ENCODE measurements around the gene TTC27. TPM values are rescaled to one million over a fixed set of nuclear protein-coding genes. Genes with fewer than 3 reads are reported as not detected.

The TTC27 gene
- total RNA-seq, 1 experiment from 2014 or later: 25.1 TPM

- TF ChIP-seq E2F5 (CRISPR knock-in tag; IDR thresholded peaks at IDR 0.05) (no peak), ZNF281 (CRISPR knock-in tag; IDR thresholded peaks at IDR 0.05) (no peak), IRF1 (CRISPR knock-in tag; IDR thresholded peaks at IDR 0.05) (no peak), E2F1 (CRISPR knock-in tag; IDR thresholded peaks at IDR 0.05) (no peak), CDX4 (CRISPR knock-in tag; IDR thresholded peaks at IDR 0.05; ENCODE audit: borderline replicate concordance) (no peak), STAT6 (CRISPR knock-in tag; conservative IDR thresholded peaks at IDR 0.05; ENCODE audit: low read depth) (no peak), SP1 (CRISPR knock-in tag; conservative IDR thresholded peaks at IDR 0.05) (no peak), GABPB1 (CRISPR knock-in tag; IDR thresholded peaks at IDR 0.05) (no peak), ZNF512 (CRISPR knock-in tag; IDR thresholded peaks at IDR 0.05; ENCODE audit: borderline replicate concordance) (no peak), ELF4 (CRISPR knock-in tag; IDR thresholded peaks at IDR 0.05; ENCODE audit: low read depth) (no peak), FOXP1 (CRISPR knock-in tag; IDR thresholded peaks at IDR 0.05; ENCODE audit: borderline replicate concordance) (no peak)
Measured at GRCh38 chr2:32711908-32712501, 84.2 kb downstream of the TTC27 start (continued).

- peaks cover 11% of the 10 kb centered on the region for H3K36me3 Mint-ChIP-seq
- ATAC-seq (no peak), DNase-seq (ENCODE audit: low spot score) (no peak)
- H3K4me3 Mint-ChIP-seq: no peak overlapping the region
- no peaks in the 10 kb centered on the region for H3K4me1 Mint-ChIP-seq
- CTCF ChIA-PET: no interaction called here
- peaks cover 10% of the 10 kb centered on the region for H3K9me3 Mint-ChIP-seq
- POLR2A ChIA-PET: no interaction called here
- H3K27ac Mint-ChIP-seq: no peak overlapping the region
- no peaks in the 10 kb centered on the region for H3K27me3 Mint-ChIP-seq (ENCODE audit: low read depth)
- TF ChIP-seq ZNF425 (CRISPR knock-in tag; conservative IDR thresholded peaks at IDR 0.05): no peak
- no peak for TF ChIP-seq ZNF396 (CRISPR knock-in tag; IDR thresholded peaks at IDR 0.05; ENCODE audit: borderline replicate concordance)
- no peak for TF ChIP-seq TP53 (CRISPR knock-in tag; IDR thresholded peaks at IDR 0.05)
- TF ChIP-seq CTCF (IDR thresholded peaks at IDR 0.05): no peak
- no peak for TF ChIP-seq ATF2 (CRISPR knock-in tag; IDR thresholded peaks at IDR 0.05; ENCODE audit: borderline replicate concordance, low read depth)
- no peak for TF ChIP-seq JAZF1 (CRISPR knock-in tag; IDR thresholded peaks at IDR 0.05)
- TF ChIP-seq ZNF121 (CRISPR knock-in tag; IDR thresholded peaks at IDR 0.05): no peak
Measured at GRCh38 chr2:32712870-32713269, 85.0 kb downstream of the TTC27 start.

Measured in WTC11 (cell line).